H1 (cell line): ENCODE data around the gene PRKAA1. TPM values are rescaled to one million over a fixed set of nuclear protein-coding genes. Genes with fewer than 3 reads are reported as not detected.

Experiments used
- CTCF ChIA-PET: fragments of 300-600 bp; sonication (Branson Sonifier 250); formaldehyde crosslinking; loops from one replicate; lab custom pipeline; 2021; ENCODE audit not compliant: partially characterized antibody; lab: Charles Lee
- POLR2A ChIA-PET: fragments of 300-600 bp; sonication (Branson Sonifier 250); formaldehyde crosslinking; loops from one replicate; lab custom pipeline; 2021; ENCODE audit warnings: inconsistent platforms; ENCODE audit not compliant: partially characterized antibody; lab: Charles Lee
- DNase-seq, 2 experiments: peaks; one replicate each; pipeline versions ENCODE4 v3.0.0 to v3.0.0-alpha.2; 2010 to 2022; ENCODE audit warnings: low spot score in 2 of 2, low read depth in 1 of 2, mixed read lengths in 1 of 2
- FAIRE-seq: peaks from 2 replicates; lab custom pipeline; 2011; peaks lifted over from hg19 to GRCh38; lab: Jason Lieb, UNC
- H2AFZ ChIP-seq: 2 replicates; pipeline ENCODE4 v1.8.1; 2012; ENCODE audit warnings: low read length, inconsistent platforms
- H2AK5ac ChIP-seq: 2 replicates; pipeline ENCODE4 v1.6.1; 2013; ENCODE audit warnings: low read depth, low read length
- H2BK120ac ChIP-seq: replicated peaks from 2 replicates; pipeline ENCODE3; 2013; ENCODE audit warnings: low read depth, low read length, inconsistent platforms
- H2BK12ac ChIP-seq: 2 replicates; pipeline ENCODE4 v1.6.1; 2013; ENCODE audit warnings: low read depth, low read length
- H2BK15ac ChIP-seq: 2 replicates; pipeline ENCODE4 v1.6.1; 2013; ENCODE audit warnings: low read length
- H2BK20ac ChIP-seq: 2 replicates; pipeline ENCODE4 v1.6.1; 2013; ENCODE audit warnings: low read length
- H2BK5ac ChIP-seq: 2 replicates; pipeline ENCODE4 v1.6.1; 2013; ENCODE audit warnings: low read depth, low read length
- H3K14ac ChIP-seq: 2 replicates; pipeline ENCODE4 v1.6.1; 2013; ENCODE audit warnings: inconsistent platforms; ENCODE audit not compliant: insufficient read length
- H3K18ac ChIP-seq: 2 replicates; pipeline ENCODE4 v1.6.1; 2013; ENCODE audit warnings: low read length; ENCODE audit errors: extremely low read depth
- H3K23ac ChIP-seq: 2 replicates; pipeline ENCODE4 v1.6.1; 2013; ENCODE audit warnings: inconsistent platforms; ENCODE audit not compliant: insufficient read length
- H3K23me2 ChIP-seq: 2 replicates; pipeline ENCODE4 v1.6.1; 2013; ENCODE audit warnings: low read depth, low read length
- H3K27ac ChIP-seq: 2 replicates; pipeline ENCODE4 v1.6.1; 2011; ENCODE audit warnings: low read depth, low read length, inconsistent platforms
- H3K27me3 ChIP-seq, 4 experiments: replicated peaks in 1 of 4; 1 replicate in 1 of 4; 2 replicates in 3 of 4; pipeline versions ENCODE4 v1.6.1 to v1.8.1; 2011 to 2013; ENCODE audit warnings: low read length in 3 of 4, mild to moderate bottlenecking in 3 of 4, inconsistent platforms in 2 of 4, mixed read lengths in 2 of 4, moderate library complexity in 1 of 4; ENCODE audit not compliant: control insufficient read depth in 3 of 4, insufficient read depth in 3 of 4; ENCODE audit errors: extremely low read depth in 1 of 4
- H3K36me3 ChIP-seq, 4 experiments: 2 replicates each; pipeline versions ENCODE4 v1.6.1 to v1.8.1; 2011 to 2013; ENCODE audit warnings: mild to moderate bottlenecking in 4 of 4, low read length in 3 of 4, moderate library complexity in 2 of 4, control low read depth in 1 of 4, inconsistent platforms in 1 of 4; ENCODE audit not compliant: insufficient read depth in 4 of 4, control insufficient read depth in 2 of 4
- H3K4ac ChIP-seq: replicated peaks from 2 replicates; pipeline ENCODE3; 2013; ENCODE audit warnings: low read length, low read depth, mixed read lengths, inconsistent platforms; ENCODE audit not compliant: insufficient read length
- H3K4me1 ChIP-seq, 4 experiments: replicated peaks in 1 of 4; 1 replicate in 1 of 4; 2 replicates in 3 of 4; pipeline versions ENCODE4 v1.6.1 to v1.8.1; 2011 to 2013; ENCODE audit warnings: low read length in 3 of 4, inconsistent platforms in 2 of 4, mixed read lengths in 1 of 4; ENCODE audit not compliant: insufficient read depth in 4 of 4, control insufficient read depth in 3 of 4
- H3K4me2 ChIP-seq, 2 experiments: 2 replicates each; pipeline versions ENCODE4 v1.6.1 to v1.8.1; 2011 to 2013; ENCODE audit warnings: low read depth in 2 of 2, low read length in 2 of 2, control low read depth in 1 of 2, inconsistent platforms in 1 of 2, mild to moderate bottlenecking in 1 of 2; ENCODE audit not compliant: insufficient read depth in 1 of 2
- H3K4me3 ChIP-seq, 4 experiments: fragments of 200-600, 300-600 bp in 1 of 4; sonication (generic), shearing (Covaris generic), sonication (Bioruptor Twin) in 1 of 4; 2 replicates each; pipeline versions ENCODE4 v1.5.1 to v1.8.1; 2011 to 2016; ENCODE audit warnings: low read length in 4 of 4, low read depth in 3 of 4, control low read depth in 2 of 4, inconsistent platforms in 2 of 4, mild to moderate bottlenecking in 2 of 4, mixed read lengths in 1 of 4, moderate library complexity in 1 of 4; ENCODE audit not compliant: insufficient read depth in 2 of 4; ENCODE audit errors: extremely low read depth in 1 of 4
- H3K56ac ChIP-seq: replicated peaks from 2 replicates; pipeline ENCODE3; 2013; ENCODE audit warnings: low read depth, mild to moderate bottlenecking, mixed read lengths, low read length, inconsistent platforms; ENCODE audit not compliant: insufficient read length
- H3K79me1 ChIP-seq: 2 replicates; pipeline ENCODE4 v1.6.1; 2013; ENCODE audit warnings: low read depth, low read length, control low read depth
- H3K79me2 ChIP-seq, 2 experiments: 2 replicates each; pipeline versions ENCODE4 v1.6.1 to v1.8.1; 2012 to 2013; ENCODE audit warnings: low read length in 2 of 2, mild to moderate bottlenecking in 2 of 2, inconsistent platforms in 1 of 2; ENCODE audit not compliant: insufficient read depth in 2 of 2, control insufficient read depth in 1 of 2
- H3K9ac ChIP-seq, 4 experiments: replicated peaks in 1 of 4; 1 replicate in 1 of 4; 2 replicates in 3 of 4; pipeline versions ENCODE4 v1.6.1 to v1.8.1; 2011 to 2013; ENCODE audit warnings: low read depth in 3 of 4, low read length in 3 of 4, control low read depth in 2 of 4, mild to moderate bottlenecking in 2 of 4, moderate library complexity in 2 of 4, inconsistent platforms in 1 of 4; ENCODE audit errors: extremely low read depth in 1 of 4
- H3K9me3 ChIP-seq, 2 experiments: 2 replicates each; pipeline versions ENCODE4 v1.6.1 to v1.8.1; 2012 to 2013; ENCODE audit warnings: mild to moderate bottlenecking in 2 of 2, moderate library complexity in 2 of 2, control low read depth in 1 of 2, inconsistent platforms in 1 of 2, low read depth in 1 of 2, low read length in 1 of 2, mixed read lengths in 1 of 2; ENCODE audit not compliant: insufficient read depth in 2 of 2
- H4K20me1 ChIP-seq, 2 experiments: replicated peaks in 1 of 2; 2 replicates each; pipeline versions ENCODE3 to v1.8.1; 2011 to 2013; ENCODE audit warnings: inconsistent platforms in 2 of 2, low read length in 2 of 2, mild to moderate bottlenecking in 1 of 2; ENCODE audit not compliant: insufficient read depth in 2 of 2, control insufficient read depth in 1 of 2
- H4K5ac ChIP-seq: 2 replicates; pipeline ENCODE4 v1.6.1; 2013; ENCODE audit warnings: low read length, low read depth, mixed read lengths, inconsistent platforms; ENCODE audit not compliant: insufficient read length
- H4K8ac ChIP-seq: 2 replicates; pipeline ENCODE4 v1.8.0; 2013; ENCODE audit warnings: mild to moderate bottlenecking, moderate library complexity, low read length, inconsistent platforms; ENCODE audit not compliant: insufficient read depth; ENCODE audit errors: extremely low read depth
- H4K91ac ChIP-seq: replicated peaks from 2 replicates; pipeline ENCODE3; 2013; ENCODE audit warnings: low read length, mixed read lengths, inconsistent platforms; ENCODE audit not compliant: insufficient read length
- EP300 ChIP-seq, 2 experiments: IDR thresholded peaks; 1 replicate in 1 of 2; 2 replicates in 1 of 2; pipeline ENCODE4 v1.6.1; 2011 to 2012; ENCODE audit warnings: low read depth in 2 of 2, low read length in 2 of 2, mild to moderate bottlenecking in 2 of 2, borderline replicate concordance in 1 of 2, inconsistent platforms in 1 of 2, moderate library complexity in 1 of 2
- POLR2A ChIP-seq, 2 experiments: IDR thresholded peaks; 1 replicate in 1 of 2; 2 replicates in 1 of 2; pipeline ENCODE4 v1.6.1; 2011; ENCODE audit warnings: low read depth in 2 of 2, low read length in 2 of 2, mild to moderate bottlenecking in 2 of 2; ENCODE audit errors: control extremely low read depth in 1 of 2
- POLR2AphosphoS5 ChIP-seq: IDR thresholded peaks from 2 replicates; pipeline ENCODE4 v1.6.1; 2011; ENCODE audit warnings: low read depth, low read length
- SAP30 ChIP-seq: fragments of 300-600 bp; sonication (generic); IDR thresholded peaks from 2 replicates; pipeline ENCODE4 v1.7.1; 2012; ENCODE audit warnings: low read length, moderate library complexity, mild to moderate bottlenecking, inconsistent platforms; ENCODE audit not compliant: insufficient read depth, insufficient replicate concordance
- WGBS, 2 experiments: shearing (Covaris generic) in 1 of 2; methylation state at CpG; one replicate each; pipeline versions ENCODE4 v1.1.6 to v1.1.7; 2013 to 2015; ENCODE audit warnings: low lambda C conversion rate in 2 of 2, mixed read lengths in 2 of 2, inconsistent platforms in 1 of 2, low coverage in 1 of 2, missing lambda C conversion rate in 1 of 2; ENCODE audit not compliant: insufficient replicate concordance in 2 of 2, insufficient coverage in 1 of 2, insufficient read length in 1 of 2; ENCODE audit errors: extremely low coverage in 1 of 2, missing lambda C conversion rate in 1 of 2; 5-methylcytosine and 5-hydroxymethylcytosine counted together
- polyA plus RNA-seq, 7 experiments: library from polyadenylated mRNA; depleted of rRNA in 3 of 7; stranded (reverse) in 5 of 7; unstranded in 2 of 7; fragments of >200 nt in 5 of 7; fragments of 200-250 nt in 2 of 7; gene quantifications; 1 replicate in 5 of 7; 2 replicates in 1 of 7; 4 replicates in 1 of 7; pipeline versions ENCODE4 v1.2.1 to v1.2.3, GENCODE V29; 2011 to 2013; ENCODE audit warnings: missing spikeins in 2 of 7, mixed read lengths in 2 of 7
- total RNA-seq: library from RNA; stranded (reverse); fragmentation: NEBNext Ultra II Directional; extraction: Animal tissue kit (Norgen Biotek cat#: 25700); gene quantifications from 2 replicates; pipeline ENCODE4 v1.2.1, GENCODE V29; 2021
- TF ChIP-seq, protein P1 (sequence below): IDR thresholded peaks from 2 replicates; pipeline ENCODE4 v1.6.1; 2012; ENCODE audit warnings: low read length, inconsistent platforms
- TF ChIP-seq, protein P2 (sequence below): IDR thresholded peaks from 2 replicates; pipeline ENCODE4 v1.6.1; 2011; ENCODE audit warnings: low read depth, mild to moderate bottlenecking, low read length; ENCODE audit not compliant: insufficient read depth

Gene PRKAA1
- total and polyA plus RNA-seq, 2 of the 8 experiments (the other 6 are each of a cell fraction or from before 2014, with no cell fraction given), result 10.4 to 33.1 TPM

DNA sequence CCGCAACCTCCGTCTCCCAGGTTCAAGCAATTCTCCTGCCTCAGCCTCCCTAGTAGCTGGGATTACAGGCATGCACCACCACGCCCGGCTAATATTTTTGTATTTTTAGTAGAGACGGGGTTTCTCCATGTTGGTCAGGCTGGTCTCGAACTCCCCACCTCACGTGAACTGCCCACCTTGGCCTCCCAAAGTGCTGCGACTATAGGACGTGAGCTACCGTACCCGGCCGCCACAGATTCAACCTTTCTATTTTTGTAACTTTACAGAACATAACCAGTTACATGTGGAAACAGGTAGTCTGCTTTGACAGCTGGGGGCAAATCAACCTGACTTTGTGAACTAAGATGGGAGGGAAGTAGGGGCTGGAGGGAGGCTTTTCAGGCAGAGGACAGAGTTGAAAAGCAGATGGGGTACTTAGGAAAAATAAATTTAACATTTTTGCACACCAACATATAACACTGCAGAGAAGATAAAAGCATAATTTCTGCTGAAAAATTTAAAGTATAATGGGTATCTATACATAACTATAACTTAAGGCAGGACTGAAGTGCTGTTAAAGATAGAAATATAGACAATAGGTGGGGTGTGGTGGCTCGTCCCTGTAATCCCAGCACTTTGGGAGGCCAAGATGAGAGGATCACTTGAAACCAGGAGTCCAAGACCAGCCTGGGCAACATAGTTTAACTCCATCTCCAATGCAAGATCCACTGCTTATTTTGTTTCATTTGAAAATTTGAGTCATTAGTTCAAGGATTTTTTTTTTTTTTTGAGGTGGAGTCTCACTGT lies 31.8 kb upstream of the PRKAA1 start:
- CTCF ChIA-PET, result interaction anchor here (0.7 kb wide), 1 partner anchor 63 kb away, joined by 3 read pairs; no protein-coding TSS in a partner anchor

More for the DNA sequence above, 31.8 kb upstream of the PRKAA1 start:
- Histone ChIP-seq H4K91ac (no peak overlapping the region), H2BK5ac (no peak overlapping the region), H3K4me2 (no peak overlapping the region), H3K23me2 (peaks cover 6% of the 10 kb centered on the region; the same call in 1 of the 2 replicates), H3K23ac (no peak overlapping the region), H3K27me3 (no peaks in the 10 kb centered on the region), H3K14ac (no peak overlapping the region), H3K79me2 (peaks cover 17 to 46% of the 10 kb centered on the region in 2 experiments), H3K4me3 (no peak overlapping the region), H2AK5ac (no peak overlapping the region), H3K9me3 (no peaks in the 10 kb centered on the region), H2BK12ac (no peak overlapping the region), H3K36me3 (peaks cover 51 to 88% (median 78%) of the 10 kb centered on the region in 4 experiments), H3K79me1 (0 out of 2 replicates have a peak, but pooled peaks cover 2% of the 10 kb centered on the region), H2AFZ (no peak overlapping the region), H2BK120ac (no peak overlapping the region), H4K20me1 (peaks cover 11 to 31% of the 10 kb centered on the region in 2 experiments), H3K9ac (no peak overlapping the region), H4K5ac (no peak overlapping the region), H3K4me1 (peaks cover 0 to 7% (median 1%) of the 10 kb centered on the region in 4 experiments; a peak in 2 of 7 replicates), H3K27ac (no peak overlapping the region), H2BK15ac (no peak overlapping the region), H3K56ac (no peak overlapping the region), H3K18ac (no peak overlapping the region), H2BK20ac (no peak overlapping the region), H3K4ac (no peak overlapping the region), H4K8ac (no peak overlapping the region)
- WGBS, 2 experiments, result 89% methylated on average over 13 of the region's 13 CpGs; no CpG with 5 or more reads in 1 of the 2 experiments
- DNase-seq (no peak), FAIRE-seq (no peak)
- POLR2A ChIA-PET, result interaction anchor here (0.7 to 16.9 kb wide), 24 partner anchors 6 to 1863 kb away, joined by 3 to 372 read pairs (median 4); partner anchors contain the start of genes CARD6 and PTGER4
- TF ChIP-seq POLR2AphosphoS5, result peak; percentile 90; the same call in 1 of the 2 replicates
- TF ChIP-seq, protein P1, sequence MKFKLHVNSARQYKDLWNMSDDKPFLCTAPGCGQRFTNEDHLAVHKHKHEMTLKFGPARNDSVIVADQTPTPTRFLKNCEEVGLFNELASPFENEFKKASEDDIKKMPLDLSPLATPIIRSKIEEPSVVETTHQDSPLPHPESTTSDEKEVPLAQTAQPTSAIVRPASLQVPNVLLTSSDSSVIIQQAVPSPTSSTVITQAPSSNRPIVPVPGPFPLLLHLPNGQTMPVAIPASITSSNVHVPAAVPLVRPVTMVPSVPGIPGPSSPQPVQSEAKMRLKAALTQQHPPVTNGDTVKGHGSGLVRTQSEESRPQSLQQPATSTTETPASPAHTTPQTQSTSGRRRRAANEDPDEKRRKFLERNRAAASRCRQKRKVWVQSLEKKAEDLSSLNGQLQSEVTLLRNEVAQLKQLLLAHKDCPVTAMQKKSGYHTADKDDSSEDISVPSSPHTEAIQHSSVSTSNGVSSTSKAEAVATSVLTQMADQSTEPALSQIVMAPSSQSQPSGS, result no peak; the same call in 1 of the 2 replicates
- no peak for TF ChIP-seq SAP30
- TF ChIP-seq POLR2A (IDR thresholded peaks at IDR 0.05; ENCODE audit: control extremely low read depth in 1 of 2, low read depth in 2 of 2, low read length in 2 of 2), result peak; percentile 17 to 73; a peak in 2 of 3 replicates
- TF ChIP-seq EP300 (IDR thresholded peaks at IDR 0.05; ENCODE audit: borderline replicate concordance in 1 of 2, low read depth in 2 of 2, low read length in 2 of 2), result no peak
- TF ChIP-seq, protein P2, sequence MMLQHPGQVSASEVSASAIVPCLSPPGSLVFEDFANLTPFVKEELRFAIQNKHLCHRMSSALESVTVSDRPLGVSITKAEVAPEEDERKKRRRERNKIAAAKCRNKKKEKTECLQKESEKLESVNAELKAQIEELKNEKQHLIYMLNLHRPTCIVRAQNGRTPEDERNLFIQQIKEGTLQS, result no peak
